GM21529 (cell line): ENCODE measurements around the gene ACOT11.

Experiments used
- ATAC-seq: cut with Tn5 transposase; IDR thresholded peaks from one replicate; pipeline ENCODE4 v1.9.1; 2021; ENCODE audit not compliant: unreplicated experiment

ACOT11 gene

GRCh38 chr1:54640863-54641836 lies 93.1 kb downstream of the ACOT11 start, which contains the start of gene MROH7:
MROH7 (plus strand) TSS chr1:54641786; CDS start chr1:54652927, 11,141 bp downstream.
- no peak for ATAC-seq

- no peak for ATAC-seq
Measured at GRCh38 chr1:54643736-54644135, 95.7 kb downstream of the ACOT11 start.

GRCh38 chr1:54645806-54646676 lies 98.0 kb downstream of the ACOT11 start:
- ATAC-seq = no peak

- ATAC-seq = no peak
Measured at GRCh38 chr1:54649130-54649898, 101.3 kb downstream of the ACOT11 start.

- no peak for ATAC-seq
Measured at GRCh38 chr1:54649921-54650320, 101.9 kb downstream of the ACOT11 start.

- ATAC-seq = no peak
Measured at GRCh38 chr1:54650417-54650816, 102.4 kb downstream of the ACOT11 start.

- ATAC-seq = no peak
Measured at GRCh38 chr1:54651608-54652007, 103.6 kb downstream of the ACOT11 start.

- no peak for ATAC-seq
Measured at GRCh38 chr1:54652168-54652567, 104.1 kb downstream of the ACOT11 start.

- ATAC-seq = no peak
Measured at GRCh38 chr1:54653036-54653435, 105.0 kb downstream of the ACOT11 start.

- no peak for ATAC-seq
Measured at GRCh38 chr1:54658164-54658913, 110.3 kb downstream of the ACOT11 start.
